GM19468 (cell line): ENCODE results near the gene OR4N5.

Experiments
- ATAC-seq: cut with Tn5 transposase; IDR thresholded peaks from one replicate; pipeline ENCODE4 v1.9.1; 2021; ENCODE audit warnings: mild to moderate bottlenecking, moderate library complexity, moderate number of reproducible peaks; ENCODE audit not compliant: unreplicated experiment; ENCODE audit errors: extremely low read depth

Gene OR4N5

DNA sequence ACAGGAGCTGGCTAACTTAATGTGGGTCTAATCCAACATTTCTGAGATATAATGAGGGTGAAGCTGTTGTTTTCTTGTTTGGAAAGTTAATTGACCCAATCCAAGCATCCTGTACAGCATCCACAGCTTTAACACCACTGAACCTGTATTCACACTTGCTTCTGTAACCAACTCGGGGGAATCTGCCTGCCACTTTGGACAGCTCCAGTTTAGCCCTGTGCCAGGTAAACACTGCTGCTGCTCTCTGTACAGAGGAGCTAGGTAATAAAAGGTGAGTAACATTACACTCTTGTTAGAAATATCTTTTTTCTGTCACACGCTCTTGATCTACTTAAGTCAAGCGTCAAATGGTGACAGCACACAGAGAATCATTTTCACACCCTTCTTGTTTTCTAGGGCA is 52.8 kb downstream of the OR4N5 start:
- no peak for ATAC-seq

DNA sequence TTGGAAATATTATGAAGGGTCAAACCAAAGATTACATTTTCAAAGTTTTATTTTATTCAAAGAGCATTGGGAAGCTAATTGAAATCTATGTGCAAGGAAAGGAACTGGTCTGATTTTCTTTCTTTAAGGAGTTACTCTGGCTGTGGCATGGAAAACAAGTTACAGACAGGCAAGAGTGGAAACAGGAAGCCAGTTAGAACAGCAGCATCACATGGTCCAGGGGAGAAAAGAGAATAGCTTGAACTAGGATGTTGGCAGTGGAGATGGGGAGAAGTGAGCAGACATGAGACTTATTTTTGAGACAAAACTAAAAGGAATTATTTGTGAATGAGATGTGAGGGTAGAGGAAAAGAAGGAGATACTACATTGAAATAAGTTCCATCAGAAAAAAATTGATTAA is 55.5 kb downstream of the OR4N5 start:
- ATAC-seq, result no peak
